CD4-positive, CD25-positive, alpha-beta regulatory T cell (primary cell): ENCODE measurements around the gene CGB1. TPM values are rescaled to one million over a fixed set of nuclear protein-coding genes. Genes with fewer than 3 reads are reported as not detected.

Source experiments
- ATAC-seq, 2 donors: fragments of 150-1000 bp; cut with Tn5 transposase; one replicate each; pipeline ENCODE4 v1.10.0; 2021; ENCODE audit warnings: low read depth in 2 of 2, moderate number of reproducible peaks in 2 of 2, moderate library complexity in 1 of 2
- DNase-seq, 3 donors: peaks; one replicate each; pipeline versions ENCODE4 v3.0.0 to v3.0.0-alpha.2; 2012 to 2022; ENCODE audit warnings: mixed read lengths in 1 of 3
- H3K27ac ChIP-seq: one replicate; pipeline ENCODE4 v1.7.0; 2013; ENCODE audit warnings: mild to moderate bottlenecking, low read length; ENCODE audit not compliant: insufficient read depth, poor library complexity, severe bottlenecking
- H3K27me3 ChIP-seq: one replicate; pipeline ENCODE4 v1.7.0; 2013; ENCODE audit warnings: low read length; ENCODE audit not compliant: control insufficient read depth, insufficient read depth
- H3K36me3 ChIP-seq: one replicate; pipeline ENCODE4 v1.7.0; 2013; ENCODE audit warnings: mild to moderate bottlenecking, low read length, moderate library complexity; ENCODE audit not compliant: control insufficient read depth, insufficient read depth
- H3K4me1 ChIP-seq: 2 replicates; pipeline ENCODE4 v1.7.0; 2013; ENCODE audit warnings: mild to moderate bottlenecking, low read length; ENCODE audit not compliant: insufficient read depth, control insufficient read depth, poor library complexity, severe bottlenecking
- H3K4me3 ChIP-seq: one replicate; pipeline ENCODE4 v1.7.0; 2013; ENCODE audit warnings: low read depth, mild to moderate bottlenecking, low read length, moderate library complexity
- H3K9me3 ChIP-seq, 2 experiments: 1 replicate in 1 of 2; 2 replicates in 1 of 2; pipeline ENCODE4 v1.7.0; 2013; ENCODE audit warnings: low read length in 2 of 2, mild to moderate bottlenecking in 1 of 2, moderate library complexity in 1 of 2; ENCODE audit not compliant: control insufficient read depth in 2 of 2
- H3K27ac Mint-ChIP-seq, 3 donors: one replicate each; pipeline ENCODE4 v1.8.0; 2020 to 2022; ENCODE audit warnings: mild to moderate bottlenecking in 3 of 3, mixed read lengths in 3 of 3, moderate library complexity in 2 of 3
- H3K27me3 Mint-ChIP-seq: one replicate; pipeline ENCODE4 v1.8.0; 2022; ENCODE audit warnings: mild to moderate bottlenecking, mixed read lengths
- H3K36me3 Mint-ChIP-seq: one replicate; pipeline ENCODE4 v1.8.0; 2020; ENCODE audit warnings: mixed read lengths
- H3K4me1 Mint-ChIP-seq, 4 donors: one replicate each; pipeline ENCODE4 v1.8.0; 2020 to 2022; ENCODE audit warnings: mixed read lengths in 4 of 4, mild to moderate bottlenecking in 1 of 4
- H3K4me3 Mint-ChIP-seq, 4 donors: one replicate each; pipeline ENCODE4 v1.8.0; 2020 to 2022; ENCODE audit warnings: mild to moderate bottlenecking in 4 of 4, mixed read lengths in 4 of 4, moderate library complexity in 3 of 4
- H3K9me3 Mint-ChIP-seq, 7 donors: one replicate each; pipeline ENCODE4 v1.8.0; 2020 to 2022; ENCODE audit warnings: mixed read lengths in 7 of 7, mild to moderate bottlenecking in 3 of 7, moderate library complexity in 2 of 7
- polyA plus RNA-seq, 4 donors: library from polyadenylated mRNA; unstranded; fragments of 300-500 nt; fragmentation: Illumina TruSeq; gene quantifications; one replicate each; pipeline ENCODE4 v1.2.3, GENCODE V29; 2021
- total RNA-seq: library from RNA; stranded (reverse); gene quantifications from one replicate; pipeline ENCODE4 v1.2.3, GENCODE V29; 2022

CGB1 gene
- total and polyA plus RNA-seq, 5 donors from 2014 or later, result not detected

DNA sequence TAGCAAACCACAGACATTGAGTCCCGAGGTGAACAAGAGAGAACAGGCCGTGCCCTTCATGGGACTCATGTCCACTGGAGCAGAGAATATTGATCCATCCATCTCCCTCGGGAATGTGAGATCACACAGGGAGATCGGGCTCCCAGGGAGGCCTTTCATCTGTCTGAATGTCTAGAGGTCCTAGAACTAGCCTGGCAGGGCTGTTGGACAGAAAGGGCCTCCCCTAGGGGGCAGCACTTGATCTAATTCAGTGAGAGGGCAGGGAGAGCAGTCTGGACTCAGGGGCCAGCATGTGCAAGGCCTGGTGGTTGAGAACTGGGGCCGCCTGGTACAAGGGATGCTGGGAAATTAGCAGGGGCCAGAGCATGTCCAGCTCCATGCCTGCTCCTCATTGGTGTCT, 38.7 kb downstream of the CGB1 start:
- peak in 2 of 3 donors; percentile 39 to 67 for DNase-seq
- peaks cover 13% of the 10 kb centered on the region for H3K4me1 ChIP-seq
- Mint-ChIP-seq H3K4me3 (peak overlapping the region in 2 of 4 donors; percentile 37 to 75), H3K36me3 (peaks cover 7% of the 10 kb centered on the region), H3K4me1 (peaks cover 5 to 37% (median 28%) of the 10 kb centered on the region in 4 donors), H3K9me3 (no peaks in the 10 kb centered on the region), H3K27ac (peak overlapping the region in 1 of 3 donors; percentile 65), H3K27me3 (no peaks in the 10 kb centered on the region)
- no peaks in the 10 kb centered on the region for H3K9me3 ChIP-seq
- no peak for ATAC-seq
- H3K27ac ChIP-seq, result no peak overlapping the region
- no peaks in the 10 kb centered on the region for H3K27me3 ChIP-seq
- H3K4me3 ChIP-seq, result no peak overlapping the region
- H3K36me3 ChIP-seq, result no peaks in the 10 kb centered on the region

- no peak for ATAC-seq
- Histone ChIP-seq H3K9me3 (no peaks in the 10 kb centered on the region), H3K27me3 (no peaks in the 10 kb centered on the region), H3K4me1 (peaks cover 30% of the 10 kb centered on the region), H3K4me3 (peak overlapping the region; percentile 85), H3K27ac (peak overlapping the region; percentile 90), H3K36me3 (no peaks in the 10 kb centered on the region)
- H3K4me3 Mint-ChIP-seq, result peak overlapping the region; percentile 89 to 97 (median 94)
- no peaks in the 10 kb centered on the region for H3K27me3 Mint-ChIP-seq
- peak overlapping the region; percentile 97 to 99 (median 98) for H3K27ac Mint-ChIP-seq
- no peak for DNase-seq
- peaks cover 9 to 51% (median 34%) of the 10 kb centered on the region in 4 donors for H3K4me1 Mint-ChIP-seq
- no peaks in the 10 kb centered on the region for H3K9me3 Mint-ChIP-seq
- H3K36me3 Mint-ChIP-seq, result peaks cover 7% of the 10 kb centered on the region
These were observed 42.7 kb downstream of the CGB1 start for GRCh38 chr19:48994035-48994386.

DNA sequence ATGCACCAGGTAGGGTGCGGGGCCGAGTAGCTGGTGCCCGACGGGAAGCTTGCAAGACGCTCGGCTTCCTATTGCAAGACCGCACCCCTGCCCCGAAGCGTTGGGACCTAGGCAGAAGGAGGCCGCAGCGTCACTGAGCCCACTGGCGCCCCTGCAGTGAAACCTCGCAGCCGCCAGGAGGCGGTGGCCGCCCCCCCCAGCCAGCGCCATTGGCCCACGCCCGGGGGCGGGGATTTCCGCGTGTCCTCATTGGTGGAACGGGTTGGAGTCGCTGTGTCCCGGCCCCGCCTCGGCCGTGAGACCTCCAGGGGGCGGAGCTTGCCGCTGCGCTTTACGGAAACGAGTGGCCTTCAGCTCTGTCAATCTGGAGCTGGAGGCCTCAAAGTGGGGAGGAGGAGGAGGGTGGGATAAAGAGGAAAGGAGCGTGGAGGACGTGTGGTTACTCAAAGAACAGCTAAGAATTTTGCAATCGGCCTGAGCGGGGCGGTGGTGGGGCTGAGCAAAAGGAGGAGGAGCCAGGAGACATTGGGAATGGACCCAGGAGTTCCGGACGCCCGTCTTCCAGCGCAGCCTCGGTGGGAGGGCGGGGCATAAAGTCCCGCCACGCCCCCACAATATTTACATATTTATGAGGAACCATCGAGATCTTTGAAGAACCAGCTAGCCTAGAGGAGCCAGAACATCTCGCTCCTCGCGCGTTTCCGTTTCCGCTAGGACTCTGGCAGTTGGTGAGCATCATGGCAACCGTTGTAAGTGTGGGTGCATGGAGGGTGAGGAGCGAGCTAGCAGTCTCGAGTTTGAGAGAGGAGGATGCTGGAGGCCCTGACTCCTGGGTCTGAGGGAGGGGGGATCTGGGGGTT, 43.3 kb downstream of the CGB1 start, which contains the start of the genes GYS1 and RUVBL2:
TSS of gene GYS1 (minus strand) at position 135 of the 860 bp plus-strand sequence. CDS start 197 bp downstream, outside the sequence.
TSS of gene RUVBL2 (plus strand) at position 713 of the 860 bp plus-strand sequence. CDS start at position 738, 25 bp downstream.
- Mint-ChIP-seq H3K4me1 (peaks cover 9 to 50% (median 34%) of the 10 kb centered on the region in 4 donors), H3K27me3 (no peaks in the 10 kb centered on the region), H3K4me3 (peak within 1 kb of the TSS; percentile 89 to 97 (median 94)), H3K36me3 (peaks cover 12% of the 10 kb centered on the region), H3K9me3 (no peaks in the 10 kb centered on the region), H3K27ac (peak within 1 kb of the TSS; percentile 97 to 99 (median 98))
- Histone ChIP-seq H3K4me1 (peaks cover 30% of the 10 kb centered on the region), H3K4me3 (peak within 1 kb of the TSS; percentile 85), H3K27me3 (no peaks in the 10 kb centered on the region), H3K36me3 (no peaks in the 10 kb centered on the region), H3K27ac (peak within 1 kb of the TSS; percentile 90), H3K9me3 (no peaks in the 10 kb centered on the region)
- DNase-seq (peak; percentile 98 to 100 (median 99)), ATAC-seq (peak; percentile 90 to 93)

GRCh38 chr19:48992581-48993174, 44.0 kb downstream of the CGB1 start:
- H3K27ac Mint-ChIP-seq, result peak overlapping the region; percentile 73 to 99 (median 97)
- H3K36me3 ChIP-seq, result peaks cover 4% of the 10 kb centered on the region
- peak overlapping the region; percentile 90 for H3K27ac ChIP-seq
- H3K27me3 Mint-ChIP-seq, result no peaks in the 10 kb centered on the region
- peak overlapping the region; percentile 89 to 97 (median 94) for H3K4me3 Mint-ChIP-seq
- peak overlapping the region; percentile 83 for H3K4me3 ChIP-seq
- no peaks in the 10 kb centered on the region for H3K9me3 ChIP-seq
- H3K4me1 Mint-ChIP-seq, result peaks cover 9 to 49% (median 33%) of the 10 kb centered on the region in 4 donors
- H3K36me3 Mint-ChIP-seq, result peaks cover 17% of the 10 kb centered on the region
- H3K4me1 ChIP-seq, result peaks cover 30% of the 10 kb centered on the region
- ATAC-seq, result no peak
- no peak for DNase-seq
- H3K9me3 Mint-ChIP-seq, result no peaks in the 10 kb centered on the region
- no peaks in the 10 kb centered on the region for H3K27me3 ChIP-seq

DNA sequence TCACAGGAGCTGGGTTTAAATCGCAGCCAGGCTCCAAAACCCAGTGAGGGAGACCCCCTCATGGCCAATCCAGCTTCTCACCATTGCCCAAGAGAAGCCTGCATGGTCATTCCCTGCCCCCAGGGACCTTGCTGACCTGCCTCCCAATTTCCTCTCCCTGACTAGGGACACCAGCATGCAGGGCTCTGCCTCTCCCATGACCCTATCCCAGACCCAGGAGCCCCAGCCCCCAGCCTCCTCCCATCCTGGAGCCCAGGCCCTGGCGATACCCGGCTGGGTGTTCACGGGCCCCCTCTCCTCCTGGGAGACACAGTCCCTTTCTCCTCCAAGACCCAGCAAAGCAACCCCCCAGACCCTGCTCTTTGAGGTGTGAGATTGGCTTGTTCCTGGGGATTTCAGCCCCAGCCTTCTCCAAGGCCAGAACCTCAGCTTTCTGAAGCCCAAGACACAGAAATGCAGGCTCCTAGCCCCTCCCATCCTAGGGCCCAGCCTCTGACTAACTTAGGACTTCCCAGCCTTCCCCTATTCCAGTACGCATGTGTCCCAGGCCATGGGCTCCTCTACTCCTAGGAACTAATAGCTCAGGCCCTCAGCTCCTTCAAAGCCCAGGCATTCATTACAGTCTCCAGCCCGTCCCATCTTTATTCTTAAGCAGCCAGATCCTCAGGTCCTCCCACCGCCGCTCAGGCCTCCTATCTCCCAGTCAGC, 44.7 kb downstream of the CGB1 start:
- peaks cover 30% of the 10 kb centered on the region for H3K4me1 ChIP-seq
- peak overlapping the region; percentile 90 for H3K27ac ChIP-seq
- H3K9me3 ChIP-seq, result no peaks in the 10 kb centered on the region
- Mint-ChIP-seq H3K27me3 (no peaks in the 10 kb centered on the region), H3K4me1 (peaks cover 9 to 51% (median 32%) of the 10 kb centered on the region in 4 donors), H3K27ac (peak overlapping the region; percentile 73 to 99 (median 97)), H3K4me3 (peak overlapping the region; percentile 89 to 97 (median 94)), H3K36me3 (peaks cover 17% of the 10 kb centered on the region), H3K9me3 (no peaks in the 10 kb centered on the region)
- H3K36me3 ChIP-seq, result peaks cover 4% of the 10 kb centered on the region
- ATAC-seq, result no peak
- H3K27me3 ChIP-seq, result no peaks in the 10 kb centered on the region
- DNase-seq, result no peak
- peak overlapping the region; percentile 83 for H3K4me3 ChIP-seq

DNA sequence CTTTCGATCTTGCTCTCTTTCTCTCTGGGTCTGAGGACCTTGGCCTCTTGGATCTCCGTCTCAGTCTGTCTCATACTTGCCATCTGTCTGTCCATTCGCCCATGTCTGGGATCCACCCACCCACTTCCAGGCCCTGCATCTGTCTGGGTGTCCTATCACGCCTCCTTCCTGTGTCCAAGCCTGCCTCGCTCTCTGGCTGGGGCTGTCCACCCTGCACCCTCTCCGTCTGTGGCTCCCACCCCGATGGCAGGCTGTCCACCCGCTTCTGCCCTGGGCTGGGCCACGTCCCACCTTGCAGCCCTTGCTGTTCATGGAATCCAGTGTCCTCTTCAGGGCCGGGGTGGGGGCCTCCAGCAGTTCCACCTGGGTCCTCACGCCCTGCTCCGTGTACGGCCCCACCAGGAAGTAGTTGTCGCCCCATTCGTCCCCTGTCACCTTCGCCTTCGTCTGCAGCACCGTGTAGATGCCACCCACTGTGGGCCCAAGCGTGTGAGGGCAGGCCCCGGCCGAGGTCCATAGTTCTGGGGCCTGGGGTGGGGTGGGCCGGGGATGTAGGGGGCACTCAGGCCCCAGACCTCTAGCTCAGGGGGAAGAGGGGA, 45.6 kb downstream of the CGB1 start:
- Histone ChIP-seq H3K9me3 (no peaks in the 10 kb centered on the region), H3K27me3 (no peaks in the 10 kb centered on the region), H3K36me3 (peaks cover 4% of the 10 kb centered on the region), H3K27ac (no peak overlapping the region), H3K4me3 (no peak overlapping the region), H3K4me1 (peaks cover 30% of the 10 kb centered on the region)
- Mint-ChIP-seq H3K27ac (peak overlapping the region in 2 of 3 donors; percentile 32 to 93), H3K36me3 (peaks cover 17% of the 10 kb centered on the region), H3K9me3 (no peaks in the 10 kb centered on the region), H3K4me3 (peak overlapping the region in 3 of 4 donors; percentile 19 to 54 (median 43)), H3K4me1 (peaks cover 9 to 50% (median 30%) of the 10 kb centered on the region in 4 donors), H3K27me3 (no peaks in the 10 kb centered on the region)
- DNase-seq (no peak), ATAC-seq (no peak)

DNA sequence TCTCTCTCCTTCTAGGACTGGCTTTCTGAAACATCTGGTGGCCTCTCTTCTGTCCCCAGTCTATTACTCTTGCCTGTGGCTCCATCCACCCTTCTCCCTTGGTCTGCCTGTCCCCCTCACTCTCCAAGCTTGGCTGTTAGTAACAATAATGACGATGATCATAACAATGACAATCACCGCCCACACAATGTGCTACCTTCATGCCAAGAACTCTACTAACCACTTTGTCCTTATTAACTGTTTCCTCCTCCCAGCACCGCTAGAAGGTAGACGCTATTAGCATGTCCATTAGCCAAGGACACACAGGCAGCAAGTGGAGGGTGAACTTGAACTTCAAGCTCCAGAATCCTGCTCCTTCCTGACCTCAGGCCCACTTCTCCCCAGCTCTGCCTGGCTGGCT, 46.3 kb downstream of the CGB1 start:
- Mint-ChIP-seq H3K9me3 (no peaks in the 10 kb centered on the region), H3K27me3 (no peaks in the 10 kb centered on the region), H3K36me3 (peaks cover 17% of the 10 kb centered on the region), H3K4me3 (peak overlapping the region in 3 of 4 donors; percentile 12 to 43 (median 27)), H3K27ac (peak overlapping the region in 2 of 3 donors; percentile 65 to 74), H3K4me1 (peaks cover 9 to 50% (median 30%) of the 10 kb centered on the region in 4 donors)
- Histone ChIP-seq H3K4me3 (no peak overlapping the region), H3K36me3 (peaks cover 4% of the 10 kb centered on the region), H3K27ac (no peak overlapping the region), H3K9me3 (no peaks in the 10 kb centered on the region), H3K4me1 (peaks cover 30% of the 10 kb centered on the region), H3K27me3 (no peaks in the 10 kb centered on the region)
- DNase-seq (no peak), ATAC-seq (no peak)
